ENCODE data around the gene MAZ.

The MAZ gene

GRCh38 chr16:29850998-29851397 is 44.7 kb downstream of the MAZ start:
- ChIA-PET CTCF (interaction anchor here (0.5 to 0.7 kb wide), 4 partner anchors 38 to 851 kb away, joined by 3 to 5 read pairs (median 4); no protein-coding TSS in a partner anchor), POLR2A (ENCODE audit: low non-redundant PET) (interaction anchor here (0.7 kb wide), 1 partner anchor 93 kb away, joined by 7 read pairs; no protein-coding TSS in a partner anchor)
- no peak for DNase-seq (ENCODE audit: low spot score)
- H3K27ac ChIP-seq: no peak overlapping the region
- TF ChIP-seq, protein P1, sequence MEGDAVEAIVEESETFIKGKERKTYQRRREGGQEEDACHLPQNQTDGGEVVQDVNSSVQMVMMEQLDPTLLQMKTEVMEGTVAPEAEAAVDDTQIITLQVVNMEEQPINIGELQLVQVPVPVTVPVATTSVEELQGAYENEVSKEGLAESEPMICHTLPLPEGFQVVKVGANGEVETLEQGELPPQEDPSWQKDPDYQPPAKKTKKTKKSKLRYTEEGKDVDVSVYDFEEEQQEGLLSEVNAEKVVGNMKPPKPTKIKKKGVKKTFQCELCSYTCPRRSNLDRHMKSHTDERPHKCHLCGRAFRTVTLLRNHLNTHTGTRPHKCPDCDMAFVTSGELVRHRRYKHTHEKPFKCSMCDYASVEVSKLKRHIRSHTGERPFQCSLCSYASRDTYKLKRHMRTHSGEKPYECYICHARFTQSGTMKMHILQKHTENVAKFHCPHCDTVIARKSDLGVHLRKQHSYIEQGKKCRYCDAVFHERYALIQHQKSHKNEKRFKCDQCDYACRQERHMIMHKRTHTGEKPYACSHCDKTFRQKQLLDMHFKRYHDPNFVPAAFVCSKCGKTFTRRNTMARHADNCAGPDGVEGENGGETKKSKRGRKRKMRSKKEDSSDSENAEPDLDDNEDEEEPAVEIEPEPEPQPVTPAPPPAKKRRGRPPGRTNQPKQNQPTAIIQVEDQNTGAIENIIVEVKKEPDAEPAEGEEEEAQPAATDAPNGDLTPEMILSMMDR (conservative IDR thresholded peaks at IDR 0.05; ENCODE audit: low read depth): no peak

DNA sequence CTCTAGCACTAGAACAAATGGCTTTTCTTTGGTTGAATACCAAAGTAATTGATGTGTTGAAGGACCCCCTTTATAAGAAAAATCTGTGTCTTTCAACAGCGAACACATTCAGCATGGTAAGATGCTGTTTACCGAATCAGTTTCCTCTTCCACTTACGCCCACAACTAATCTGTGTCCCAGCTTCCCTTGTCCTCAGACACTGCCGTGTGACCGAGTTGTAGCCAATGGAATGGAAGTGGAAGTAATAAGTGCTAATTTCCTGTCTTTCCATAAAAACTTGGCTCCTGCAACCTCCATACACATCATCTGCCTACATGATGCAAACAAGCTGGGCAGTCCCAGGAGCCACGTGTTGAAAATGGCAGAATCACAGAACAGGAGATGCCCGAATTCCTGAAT is 46.3 kb downstream of the MAZ start:
- TF ChIP-seq, protein P1 (conservative IDR thresholded peaks at IDR 0.05; ENCODE audit: low read depth): no peak
- ChIA-PET CTCF (interaction anchor here (1.4 kb wide), 1 partner anchor 180 kb away, joined by 5 read pairs; no protein-coding TSS in a partner anchor), POLR2A (ENCODE audit: low non-redundant PET) (no interaction called here)
- no peak for DNase-seq (ENCODE audit: low spot score)
- H3K27ac ChIP-seq: no peak overlapping the region

DNA sequence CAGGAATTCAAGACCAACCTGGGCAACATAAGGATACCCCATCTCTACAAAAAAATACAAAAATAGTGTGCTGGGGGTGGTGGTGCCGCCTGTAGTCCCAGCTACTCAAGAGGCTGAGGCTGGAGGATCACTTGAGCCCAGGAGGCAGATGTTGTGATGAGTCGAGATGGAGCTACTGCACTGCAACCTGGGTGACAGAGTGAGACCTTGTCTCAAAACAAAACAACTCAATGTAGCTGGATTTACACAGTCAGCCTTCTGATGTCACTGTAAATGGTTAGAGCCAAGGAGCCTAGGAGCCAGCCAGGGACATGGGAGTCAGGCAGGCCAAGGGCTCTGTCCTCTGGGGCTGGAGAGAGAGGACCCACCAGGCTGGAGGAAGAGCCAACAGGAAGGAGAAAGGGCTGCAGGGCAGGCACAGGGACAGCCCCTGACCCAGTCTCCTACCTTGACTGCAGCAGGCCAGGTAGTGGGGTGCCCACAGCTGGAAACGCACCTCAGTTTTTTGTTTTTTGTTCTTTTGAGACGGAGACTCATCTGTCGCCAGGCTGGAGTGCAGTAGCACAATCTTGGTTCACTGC is 48.3 kb downstream of the MAZ start:
- TF ChIP-seq, protein P1 (conservative IDR thresholded peaks at IDR 0.05; ENCODE audit: low read depth): no peak
- H3K27ac ChIP-seq: no peak overlapping the region
- ChIA-PET POLR2A (ENCODE audit: low non-redundant PET) (interaction anchor here (0.9 kb wide), 1 partner anchor 9 kb away, joined by 3 read pairs; the partner anchor contains the start of gene CDIPT), CTCF (no interaction called here)
- DNase-seq (ENCODE audit: low spot score): no peak

- ChIA-PET POLR2A (ENCODE audit: low non-redundant PET) (no interaction called here), CTCF (interaction anchor here (0.5 kb wide), 1 partner anchor 148 kb away, joined by 3 read pairs; no protein-coding TSS in a partner anchor)
- TF ChIP-seq, protein P1 (conservative IDR thresholded peaks at IDR 0.05; ENCODE audit: low read depth): no peak
- no peak for DNase-seq (ENCODE audit: low spot score)
- no peak overlapping the region for H3K27ac ChIP-seq
These were observed 50.9 kb downstream of the MAZ start for GRCh38 chr16:29857133-29857760.

DNA sequence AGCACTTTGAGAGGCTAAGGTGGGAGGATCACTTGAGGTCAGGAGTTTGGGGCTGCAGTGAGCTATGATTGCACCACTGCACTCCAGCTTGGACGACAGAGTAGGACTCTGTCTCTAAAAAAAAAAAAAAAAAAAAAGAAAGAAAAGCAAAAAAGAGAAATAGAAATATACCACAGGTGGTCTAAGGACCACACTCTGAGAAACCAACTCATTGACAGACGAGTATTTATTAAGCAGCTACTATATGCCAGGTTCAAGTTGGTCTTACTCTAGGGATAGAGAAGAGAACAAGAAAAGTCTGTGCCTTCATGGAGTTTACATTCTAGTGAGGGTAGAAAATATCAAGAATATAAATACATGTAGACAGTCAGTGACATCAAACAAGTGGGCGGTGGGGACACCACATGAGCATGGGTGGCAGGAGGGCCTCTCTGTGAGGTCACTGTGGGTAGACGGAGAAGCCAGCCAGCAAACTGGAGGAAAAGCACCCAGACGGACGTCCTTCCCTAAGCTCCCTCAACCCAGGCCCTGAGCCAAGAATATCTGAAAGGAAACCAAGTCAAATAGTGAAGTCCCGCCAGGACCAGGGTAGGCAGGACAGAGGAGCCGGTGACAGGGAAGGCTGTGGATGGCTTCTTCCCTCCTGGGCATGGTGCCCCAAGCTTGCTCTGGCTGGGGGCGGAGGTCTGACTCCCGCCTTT is 52.0 kb downstream of the MAZ start:
- POLR2A ChIA-PET (ENCODE audit: low non-redundant PET): no interaction called here
- CTCF ChIA-PET: interaction anchor here (0.6 kb wide), 2 partner anchors 132 to 840 kb away, joined by 3 read pairs; no protein-coding TSS in a partner anchor
- TF ChIP-seq, protein P1 (conservative IDR thresholded peaks at IDR 0.05; ENCODE audit: low read depth): no peak
- DNase-seq (ENCODE audit: low spot score): no peak
- no peak overlapping the region for H3K27ac ChIP-seq

DNA sequence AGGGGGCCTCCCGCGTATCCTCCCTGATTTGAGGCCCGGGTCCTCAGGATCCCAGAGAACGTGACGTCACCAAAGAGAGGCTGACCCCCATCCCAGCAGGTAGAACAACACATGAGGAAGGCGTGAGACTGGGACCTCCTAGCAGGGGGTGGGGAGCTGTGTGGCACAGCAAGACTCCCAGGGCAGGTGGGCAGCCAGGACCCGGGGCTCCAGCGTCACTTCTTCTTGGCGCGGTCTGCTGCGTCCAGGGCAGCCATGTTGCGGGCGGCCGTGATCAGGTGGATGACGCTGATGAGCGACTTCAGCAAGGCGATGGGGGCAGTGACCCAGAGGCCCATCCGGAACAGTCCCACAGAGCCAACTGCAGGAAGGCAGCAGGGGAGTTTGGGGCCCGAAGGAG is 52.6 kb downstream of the MAZ start:
- no peak for DNase-seq (ENCODE audit: low spot score)

More for the DNA sequence above, 52.6 kb downstream of the MAZ start:
- POLR2A ChIA-PET (ENCODE audit: low non-redundant PET): no interaction called here
- TF ChIP-seq, protein P1 (conservative IDR thresholded peaks at IDR 0.05; ENCODE audit: low read depth): no peak
- CTCF ChIA-PET: no interaction called here
- no peak overlapping the region for H3K27ac ChIP-seq

Measured in RWPE1 (cell line).